Measurements from ENCODE around the gene PRRC1.

The PRRC1 gene

GRCh38 chr5:127517480-127518318 is at the start of gene PRRC1:
Gene PRRC1 (plus strand): TSS chr5:127517640. CDS start chr5:127523480, 5,840 bp downstream.
- peak within 1 kb of the TSS; percentile 73 for H3K27ac ChIP-seq
- TF ChIP-seq ZFX (IDR thresholded peaks at IDR 0.05; ENCODE audit: borderline replicate concordance), result no peak
- TF ChIP-seq, protein P1, sequence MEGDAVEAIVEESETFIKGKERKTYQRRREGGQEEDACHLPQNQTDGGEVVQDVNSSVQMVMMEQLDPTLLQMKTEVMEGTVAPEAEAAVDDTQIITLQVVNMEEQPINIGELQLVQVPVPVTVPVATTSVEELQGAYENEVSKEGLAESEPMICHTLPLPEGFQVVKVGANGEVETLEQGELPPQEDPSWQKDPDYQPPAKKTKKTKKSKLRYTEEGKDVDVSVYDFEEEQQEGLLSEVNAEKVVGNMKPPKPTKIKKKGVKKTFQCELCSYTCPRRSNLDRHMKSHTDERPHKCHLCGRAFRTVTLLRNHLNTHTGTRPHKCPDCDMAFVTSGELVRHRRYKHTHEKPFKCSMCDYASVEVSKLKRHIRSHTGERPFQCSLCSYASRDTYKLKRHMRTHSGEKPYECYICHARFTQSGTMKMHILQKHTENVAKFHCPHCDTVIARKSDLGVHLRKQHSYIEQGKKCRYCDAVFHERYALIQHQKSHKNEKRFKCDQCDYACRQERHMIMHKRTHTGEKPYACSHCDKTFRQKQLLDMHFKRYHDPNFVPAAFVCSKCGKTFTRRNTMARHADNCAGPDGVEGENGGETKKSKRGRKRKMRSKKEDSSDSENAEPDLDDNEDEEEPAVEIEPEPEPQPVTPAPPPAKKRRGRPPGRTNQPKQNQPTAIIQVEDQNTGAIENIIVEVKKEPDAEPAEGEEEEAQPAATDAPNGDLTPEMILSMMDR (IDR thresholded peaks at IDR 0.05), result no peak

- TF ChIP-seq, protein P1 (IDR thresholded peaks at IDR 0.05), result no peak
- no peak for TF ChIP-seq ZFX (IDR thresholded peaks at IDR 0.05; ENCODE audit: borderline replicate concordance)
- no peak overlapping the region for H3K27ac ChIP-seq
These were observed 46.2 kb upstream of the PRRC1 start for GRCh38 chr5:127471211-127471610.

- H3K27ac ChIP-seq, result no peak overlapping the region
- TF ChIP-seq, protein P1 (IDR thresholded peaks at IDR 0.05), result no peak
- TF ChIP-seq ZFX (IDR thresholded peaks at IDR 0.05; ENCODE audit: borderline replicate concordance), result no peak
These were observed 44.7 kb upstream of the PRRC1 start for GRCh38 chr5:127472700-127473099.

DNA sequence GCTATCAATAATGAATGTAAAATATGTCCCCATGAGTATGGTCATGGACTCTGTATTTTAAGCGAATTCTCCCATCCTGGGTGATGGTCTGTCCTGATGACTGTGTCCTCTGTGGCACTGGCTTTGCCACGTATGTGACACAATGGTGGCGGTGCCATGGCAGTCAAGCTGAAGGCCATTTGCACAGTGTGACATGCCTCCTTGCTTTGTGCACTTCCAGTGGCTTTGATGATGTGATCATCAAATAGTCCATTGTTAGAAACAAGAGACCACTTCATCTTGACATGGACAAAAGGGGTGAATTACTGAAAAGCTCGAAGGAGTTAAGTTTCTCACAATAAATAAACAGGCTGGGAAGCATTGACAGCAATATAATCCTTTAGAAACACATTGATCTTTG is 31.0 kb upstream of the PRRC1 start:
- TF ChIP-seq, protein P1 (IDR thresholded peaks at IDR 0.05), result no peak
- no peak for TF ChIP-seq ZFX (IDR thresholded peaks at IDR 0.05; ENCODE audit: borderline replicate concordance)
- H3K27ac ChIP-seq, result no peak overlapping the region

DNA sequence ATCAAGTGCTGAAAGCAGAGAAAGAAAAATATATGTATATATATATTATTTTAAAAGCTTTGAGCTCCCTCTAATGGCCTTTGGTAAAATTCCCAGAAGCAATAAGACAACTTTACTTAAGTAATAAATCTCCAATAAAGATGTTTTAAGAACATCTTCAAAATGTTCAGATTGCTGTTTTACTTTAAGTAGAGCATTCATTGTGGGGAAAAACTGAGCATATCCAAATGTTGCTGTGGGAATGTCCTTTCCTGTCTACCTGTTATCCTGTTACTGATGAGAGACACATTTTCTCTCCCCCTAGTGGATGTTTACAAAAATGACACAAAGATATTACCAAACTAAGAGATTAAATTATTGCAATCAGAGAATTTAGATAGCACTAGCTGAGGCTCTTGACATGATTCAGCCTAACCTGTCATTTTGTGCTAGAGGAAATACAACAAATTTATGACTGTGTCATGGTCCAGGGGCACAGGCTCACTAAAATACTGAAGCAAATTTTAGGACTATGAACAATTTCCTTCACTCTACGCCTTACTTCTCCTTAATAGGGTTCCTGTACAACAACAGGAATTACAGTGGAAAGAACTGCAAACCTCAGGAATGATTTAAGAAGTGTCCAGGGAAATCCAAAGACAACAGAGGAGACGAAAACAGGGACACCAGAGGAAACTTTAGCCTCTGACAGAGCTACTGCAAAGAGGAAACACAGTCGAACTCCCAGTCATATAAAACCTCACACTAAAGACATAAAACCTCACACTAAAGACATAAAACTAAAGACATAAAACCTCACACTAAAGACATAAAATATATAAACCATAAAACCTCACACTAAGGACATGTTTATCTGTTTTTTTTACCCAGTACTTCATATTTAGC is 24.3 kb upstream of the PRRC1 start:
- H3K27ac ChIP-seq, result no peak overlapping the region
- TF ChIP-seq, protein P1 (IDR thresholded peaks at IDR 0.05), result peak; percentile 93
- no peak for TF ChIP-seq ZFX (IDR thresholded peaks at IDR 0.05; ENCODE audit: borderline replicate concordance)

GRCh38 chr5:127498548-127498947 is 18.9 kb upstream of the PRRC1 start:
- no peak for TF ChIP-seq ZFX (IDR thresholded peaks at IDR 0.05; ENCODE audit: borderline replicate concordance)
- TF ChIP-seq, protein P1 (IDR thresholded peaks at IDR 0.05), result no peak
- no peak overlapping the region for H3K27ac ChIP-seq
